A549 (cell line): Measurements from ENCODE around the gene GJE1. TPM values are rescaled to one million over a fixed set of nuclear protein-coding genes. Genes with fewer than 3 reads are reported as not detected.

Experiments
- FOSL2 ChIP-seq, 2 experiments: fragments of 450-650 bp in 1 of 2; fragments of >200 bp in 1 of 2; sonication (Bioruptor Twin) in 1 of 2; formaldehyde crosslinking; IDR thresholded peaks; 2 replicates each; pipeline versions ENCODE4 v1.5.0 to v1.6.1; 2016 to 2020; ENCODE audit warnings: mild to moderate bottlenecking in 1 of 2, moderate library complexity in 1 of 2
- HEYL ChIP-seq: fragments of 250-450 bp; sonication (Bioruptor Pico); IDR thresholded peaks from 2 replicates; pipeline ENCODE4 v1.8.0; 2021; ENCODE audit warnings: mild to moderate bottlenecking, moderate library complexity
- HOXB5 ChIP-seq: fragments of 250-450 bp; sonication (Bioruptor Pico); IDR thresholded peaks from 2 replicates; pipeline ENCODE4 v1.5.0; 2020; ENCODE audit warnings: mild to moderate bottlenecking, moderate library complexity
- JUNB ChIP-seq: fragments of >200 bp; sonication (Bioruptor Twin); formaldehyde crosslinking; IDR thresholded peaks from 2 replicates; pipeline ENCODE4 v1.6.1; 2016
- MAFK ChIP-seq: fragments of 450-650 bp; IDR thresholded peaks from 2 replicates; pipeline ENCODE4 v1.6.1; 2014; ENCODE audit not compliant: partially characterized antibody
- polyA plus RNA-seq, 4 experiments: library from polyadenylated mRNA; depleted of rRNA in 3 of 4; stranded (reverse); fragments of >200 nt; fragmentation: RNase III in 1 of 4; extraction: RNeasy Plus Mini Kit Qiagen cat#74134 plus additional on column Dnase treatment in 1 of 4; gene quantifications; 2 replicates in 3 of 4; 3 replicates in 1 of 4; pipeline ENCODE4 v1.2.3, GENCODE V29; 2011 to 2017
- TF ChIP-seq, protein P1 (sequence below): fragments of >200 bp; sonication (Bioruptor Twin); formaldehyde crosslinking; IDR thresholded peaks from 3 replicates; pipeline ENCODE4 v1.5.1; 2016
- TF ChIP-seq, protein P2 (sequence below): fragments of 200-600 bp; sonication (generic); IDR thresholded peaks from 2 replicates; pipeline ENCODE4 v1.6.1; 2016; ENCODE audit warnings: antibody characterized with exemption, mild to moderate bottlenecking, moderate library complexity
- TF ChIP-seq, protein P3 (sequence below): IDR thresholded peaks from 2 replicates; pipeline ENCODE4 v1.6.1; 2012
- TF ChIP-seq, protein P4 (sequence below): IDR thresholded peaks from 2 replicates; pipeline ENCODE4 v1.6.1; 2012

GJE1 gene
- polyA plus RNA-seq, 2 of the 4 experiments (the other 2 are of a cell fraction) = not detected

DNA sequence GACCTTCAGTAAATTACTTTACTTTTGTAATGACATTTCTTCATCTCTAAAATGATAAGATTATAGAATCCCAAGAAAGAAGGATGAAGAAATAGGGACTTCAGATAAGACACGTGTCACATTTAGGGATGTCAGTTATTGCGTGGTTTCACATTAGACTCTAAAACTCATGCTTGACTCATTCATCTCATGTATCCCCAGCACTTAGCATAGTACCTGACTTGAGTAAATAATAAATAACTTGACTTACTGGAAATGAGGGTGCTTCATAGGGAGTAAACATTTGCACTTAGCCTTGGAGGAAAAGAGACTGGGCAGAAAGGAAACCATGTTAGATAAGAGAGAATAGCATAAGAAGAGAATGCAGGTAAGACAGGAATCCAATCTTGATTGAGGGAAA lies 51.6 kb downstream of the GJE1 start (continued):
- TF ChIP-seq, protein P1, sequence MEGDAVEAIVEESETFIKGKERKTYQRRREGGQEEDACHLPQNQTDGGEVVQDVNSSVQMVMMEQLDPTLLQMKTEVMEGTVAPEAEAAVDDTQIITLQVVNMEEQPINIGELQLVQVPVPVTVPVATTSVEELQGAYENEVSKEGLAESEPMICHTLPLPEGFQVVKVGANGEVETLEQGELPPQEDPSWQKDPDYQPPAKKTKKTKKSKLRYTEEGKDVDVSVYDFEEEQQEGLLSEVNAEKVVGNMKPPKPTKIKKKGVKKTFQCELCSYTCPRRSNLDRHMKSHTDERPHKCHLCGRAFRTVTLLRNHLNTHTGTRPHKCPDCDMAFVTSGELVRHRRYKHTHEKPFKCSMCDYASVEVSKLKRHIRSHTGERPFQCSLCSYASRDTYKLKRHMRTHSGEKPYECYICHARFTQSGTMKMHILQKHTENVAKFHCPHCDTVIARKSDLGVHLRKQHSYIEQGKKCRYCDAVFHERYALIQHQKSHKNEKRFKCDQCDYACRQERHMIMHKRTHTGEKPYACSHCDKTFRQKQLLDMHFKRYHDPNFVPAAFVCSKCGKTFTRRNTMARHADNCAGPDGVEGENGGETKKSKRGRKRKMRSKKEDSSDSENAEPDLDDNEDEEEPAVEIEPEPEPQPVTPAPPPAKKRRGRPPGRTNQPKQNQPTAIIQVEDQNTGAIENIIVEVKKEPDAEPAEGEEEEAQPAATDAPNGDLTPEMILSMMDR = no peak
- TF ChIP-seq FOSL2 (IDR thresholded peaks at IDR 0.05) = no peak
- TF ChIP-seq FOSL2 (CRISPR knock-in tag; IDR thresholded peaks at IDR 0.05) = no peak
- TF ChIP-seq JUNB = no peak
- TF ChIP-seq HEYL (CRISPR knock-in tag) = no peak
- TF ChIP-seq, protein P2, sequence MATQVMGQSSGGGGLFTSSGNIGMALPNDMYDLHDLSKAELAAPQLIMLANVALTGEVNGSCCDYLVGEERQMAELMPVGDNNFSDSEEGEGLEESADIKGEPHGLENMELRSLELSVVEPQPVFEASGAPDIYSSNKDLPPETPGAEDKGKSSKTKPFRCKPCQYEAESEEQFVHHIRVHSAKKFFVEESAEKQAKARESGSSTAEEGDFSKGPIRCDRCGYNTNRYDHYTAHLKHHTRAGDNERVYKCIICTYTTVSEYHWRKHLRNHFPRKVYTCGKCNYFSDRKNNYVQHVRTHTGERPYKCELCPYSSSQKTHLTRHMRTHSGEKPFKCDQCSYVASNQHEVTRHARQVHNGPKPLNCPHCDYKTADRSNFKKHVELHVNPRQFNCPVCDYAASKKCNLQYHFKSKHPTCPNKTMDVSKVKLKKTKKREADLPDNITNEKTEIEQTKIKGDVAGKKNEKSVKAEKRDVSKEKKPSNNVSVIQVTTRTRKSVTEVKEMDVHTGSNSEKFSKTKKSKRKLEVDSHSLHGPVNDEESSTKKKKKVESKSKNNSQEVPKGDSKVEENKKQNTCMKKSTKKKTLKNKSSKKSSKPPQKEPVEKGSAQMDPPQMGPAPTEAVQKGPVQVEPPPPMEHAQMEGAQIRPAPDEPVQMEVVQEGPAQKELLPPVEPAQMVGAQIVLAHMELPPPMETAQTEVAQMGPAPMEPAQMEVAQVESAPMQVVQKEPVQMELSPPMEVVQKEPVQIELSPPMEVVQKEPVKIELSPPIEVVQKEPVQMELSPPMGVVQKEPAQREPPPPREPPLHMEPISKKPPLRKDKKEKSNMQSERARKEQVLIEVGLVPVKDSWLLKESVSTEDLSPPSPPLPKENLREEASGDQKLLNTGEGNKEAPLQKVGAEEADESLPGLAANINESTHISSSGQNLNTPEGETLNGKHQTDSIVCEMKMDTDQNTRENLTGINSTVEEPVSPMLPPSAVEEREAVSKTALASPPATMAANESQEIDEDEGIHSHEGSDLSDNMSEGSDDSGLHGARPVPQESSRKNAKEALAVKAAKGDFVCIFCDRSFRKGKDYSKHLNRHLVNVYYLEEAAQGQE = no peak
- TF ChIP-seq, protein P3, sequence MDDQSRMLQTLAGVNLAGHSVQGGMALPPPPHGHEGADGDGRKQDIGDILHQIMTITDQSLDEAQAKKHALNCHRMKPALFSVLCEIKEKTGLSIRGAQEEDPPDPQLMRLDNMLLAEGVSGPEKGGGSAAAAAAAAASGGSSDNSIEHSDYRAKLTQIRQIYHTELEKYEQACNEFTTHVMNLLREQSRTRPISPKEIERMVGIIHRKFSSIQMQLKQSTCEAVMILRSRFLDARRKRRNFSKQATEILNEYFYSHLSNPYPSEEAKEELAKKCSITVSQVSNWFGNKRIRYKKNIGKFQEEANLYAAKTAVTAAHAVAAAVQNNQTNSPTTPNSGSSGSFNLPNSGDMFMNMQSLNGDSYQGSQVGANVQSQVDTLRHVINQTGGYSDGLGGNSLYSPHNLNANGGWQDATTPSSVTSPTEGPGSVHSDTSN = no peak
- TF ChIP-seq, protein P4, sequence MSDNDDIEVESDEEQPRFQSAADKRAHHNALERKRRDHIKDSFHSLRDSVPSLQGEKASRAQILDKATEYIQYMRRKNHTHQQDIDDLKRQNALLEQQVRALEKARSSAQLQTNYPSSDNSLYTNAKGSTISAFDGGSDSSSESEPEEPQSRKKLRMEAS = no peak
- TF ChIP-seq HOXB5 (CRISPR knock-in tag) = no peak
- TF ChIP-seq MAFK = no peak

Other genes starting within 250 kb of the GJE1 start
- gene NMBR, start 14.2 kb downstream of the GJE1 start, polyA plus RNA-seq (2011; rRNA removed) = not detected in 2 replicates
- not detected in 3 replicates for gene NMBR, start 14.2 kb downstream of the GJE1 start, polyA plus RNA-seq (2017; fragmentation: RNase III; extraction: RNeasy Plus Mini Kit Qiagen cat#74134 plus additional on column Dnase treatment)
- 85.3 and 88.0 TPM in 2 replicates for gene VTA1, start 14.3 kb downstream of the GJE1 start, polyA plus RNA-seq (2011; rRNA removed)
- gene VTA1, start 14.3 kb downstream of the GJE1 start, polyA plus RNA-seq (2017; fragmentation: RNase III; extraction: RNeasy Plus Mini Kit Qiagen cat#74134 plus additional on column Dnase treatment) = 44.3 to 49.0 TPM (median 45.7 TPM) in 3 replicates
- gene ADGRG6, start 169.1 kb downstream of the GJE1 start, polyA plus RNA-seq (2011; rRNA removed) = 176 and 181 TPM in 2 replicates
- 53.9 to 61.1 TPM (median 55.4 TPM) in 3 replicates for gene ADGRG6, start 169.1 kb downstream of the GJE1 start, polyA plus RNA-seq (2017; fragmentation: RNase III; extraction: RNeasy Plus Mini Kit Qiagen cat#74134 plus additional on column Dnase treatment)